Uterus (tissue), 2 donors: Measurements from ENCODE around the gene BLZF1.

Experiments
- POLR2A ChIP-seq, 2 donors: fragments of 450-650 bp; IDR thresholded peaks; one replicate each; pipeline ENCODE4 v1.6.1; 2016; ENCODE audit warnings: antibody characterized with exemption in 2 of 2, mild to moderate bottlenecking in 1 of 2, moderate library complexity in 1 of 2
- TF ChIP-seq, protein P1 (sequence below), 4 experiments: fragments of 200-600 bp in 2 of 4; fragments of 450-650 bp in 2 of 4; sonication (generic) in 2 of 4; IDR thresholded peaks; one replicate each; pipeline ENCODE4 v1.5.1; 2016 to 2019; ENCODE audit warnings: antibody characterized with exemption in 4 of 4, mild to moderate bottlenecking in 2 of 4, moderate library complexity in 1 of 4

DNA sequence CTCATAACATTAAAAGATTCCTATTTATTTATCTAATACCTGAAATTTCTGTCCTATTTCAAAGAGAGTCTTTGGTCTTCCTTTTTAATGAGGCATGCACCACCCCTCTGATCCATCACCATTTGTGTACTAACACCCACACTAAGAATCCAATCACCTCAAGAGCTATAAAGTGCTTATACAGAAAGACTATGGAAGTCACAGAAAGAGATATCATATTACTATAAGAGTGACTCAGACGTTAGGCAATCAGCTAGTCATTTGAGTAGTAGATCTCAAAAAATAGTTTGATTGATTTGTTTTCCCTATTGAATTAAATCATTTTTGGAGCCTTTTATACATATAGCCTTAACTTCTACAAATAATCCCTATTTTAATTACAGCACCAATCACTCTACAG, 46.5 kb upstream of the BLZF1 start:
- TF ChIP-seq, protein P1, sequence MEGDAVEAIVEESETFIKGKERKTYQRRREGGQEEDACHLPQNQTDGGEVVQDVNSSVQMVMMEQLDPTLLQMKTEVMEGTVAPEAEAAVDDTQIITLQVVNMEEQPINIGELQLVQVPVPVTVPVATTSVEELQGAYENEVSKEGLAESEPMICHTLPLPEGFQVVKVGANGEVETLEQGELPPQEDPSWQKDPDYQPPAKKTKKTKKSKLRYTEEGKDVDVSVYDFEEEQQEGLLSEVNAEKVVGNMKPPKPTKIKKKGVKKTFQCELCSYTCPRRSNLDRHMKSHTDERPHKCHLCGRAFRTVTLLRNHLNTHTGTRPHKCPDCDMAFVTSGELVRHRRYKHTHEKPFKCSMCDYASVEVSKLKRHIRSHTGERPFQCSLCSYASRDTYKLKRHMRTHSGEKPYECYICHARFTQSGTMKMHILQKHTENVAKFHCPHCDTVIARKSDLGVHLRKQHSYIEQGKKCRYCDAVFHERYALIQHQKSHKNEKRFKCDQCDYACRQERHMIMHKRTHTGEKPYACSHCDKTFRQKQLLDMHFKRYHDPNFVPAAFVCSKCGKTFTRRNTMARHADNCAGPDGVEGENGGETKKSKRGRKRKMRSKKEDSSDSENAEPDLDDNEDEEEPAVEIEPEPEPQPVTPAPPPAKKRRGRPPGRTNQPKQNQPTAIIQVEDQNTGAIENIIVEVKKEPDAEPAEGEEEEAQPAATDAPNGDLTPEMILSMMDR (IDR thresholded peaks at IDR 0.05) = no peak
- no peak for TF ChIP-seq POLR2A (IDR thresholded peaks at IDR 0.05)
